SH-SY5Y (cell line): Measurements from ENCODE around the gene ZDHHC16.

ENCODE experiments used
- GATA2 ChIP-seq: IDR thresholded peaks from 2 replicates; pipeline ENCODE4 v1.6.1; 2011; ENCODE audit warnings: mild to moderate bottlenecking, low read depth, low read length
- GATA3 ChIP-seq: IDR thresholded peaks from 2 replicates; pipeline ENCODE4 v1.6.1; 2011; ENCODE audit warnings: low read depth, mild to moderate bottlenecking, low read length, moderate library complexity

GRCh38 chr10:97450828-97451227 lies 4.9 kb downstream of the ZDHHC16 start:
- TF ChIP-seq GATA2 (no peak), GATA3 (no peak)
